T-helper 2 cell (primary cell): ENCODE measurements around the gene RTN4IP1.
"Not testable (repeated sequence)": the region's sequence is repeated elsewhere in the genome, so short reads cannot be mapped to it uniquely, and the experiment has no call there.

Experiments
- DNase-seq, 5 experiments: peaks; one replicate each; pipeline versions ENCODE4 v3.0.0 to v3.0.0-alpha.2; 2012 to 2022

RTN4IP1 gene

DNA sequence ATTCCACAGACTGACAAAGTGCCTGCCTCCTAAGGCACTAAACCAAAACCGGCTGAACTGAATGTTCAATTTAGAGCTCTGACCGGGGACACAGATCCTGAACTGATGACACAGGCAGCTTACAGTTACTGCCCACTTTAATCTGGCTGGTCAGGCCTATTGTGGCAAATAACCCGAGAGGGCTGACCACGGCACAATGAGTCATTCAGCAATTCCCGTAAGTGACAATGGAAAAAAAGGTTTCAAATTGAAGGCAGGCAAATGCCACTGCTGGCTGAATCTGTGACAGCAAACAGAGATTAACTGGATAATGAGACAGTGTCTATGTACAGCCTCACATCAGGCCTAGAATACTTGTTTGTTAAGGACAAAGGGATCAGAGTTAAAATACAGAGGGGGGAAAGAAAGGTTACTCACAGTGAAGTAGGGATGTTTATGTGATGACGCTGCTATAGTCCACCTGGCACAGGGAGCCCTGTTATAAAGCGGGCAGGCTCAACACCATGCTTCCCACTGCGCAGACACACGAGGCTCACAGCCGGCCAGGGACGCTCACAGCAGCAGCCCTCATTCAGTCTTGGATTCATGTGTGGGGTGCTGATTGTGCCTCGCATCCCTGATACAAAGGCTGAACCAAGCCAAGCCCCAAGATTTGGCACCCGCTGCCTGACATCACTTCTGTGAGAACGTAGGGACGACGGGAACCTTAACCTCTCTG lies 54.4 kb downstream of the RTN4IP1 start:
- DNase-seq = no peak

GRCh38 chr6:106572875-106573585 lies 56.3 kb downstream of the RTN4IP1 start:
- no peak for DNase-seq

DNA sequence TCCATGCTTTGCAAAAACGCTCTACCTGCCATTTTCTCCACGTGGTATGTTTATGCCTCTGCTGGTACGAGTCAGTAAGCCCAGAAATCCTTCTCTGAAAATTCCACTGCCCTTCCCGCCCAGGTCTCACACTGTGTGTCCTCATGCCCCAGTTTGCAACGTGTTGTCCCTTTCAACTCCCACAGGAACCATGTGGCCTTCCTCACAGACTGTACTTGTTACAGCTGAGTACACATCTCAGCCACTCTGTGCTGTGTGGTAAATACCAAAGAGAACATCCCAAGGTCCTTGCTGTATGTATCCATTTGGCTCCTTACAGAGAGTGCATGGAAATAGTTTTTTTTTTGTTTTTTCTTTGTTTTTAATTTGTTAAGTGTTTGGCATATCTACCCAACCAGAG lies 56.9 kb downstream of the RTN4IP1 start:
- no peak for DNase-seq

DNA sequence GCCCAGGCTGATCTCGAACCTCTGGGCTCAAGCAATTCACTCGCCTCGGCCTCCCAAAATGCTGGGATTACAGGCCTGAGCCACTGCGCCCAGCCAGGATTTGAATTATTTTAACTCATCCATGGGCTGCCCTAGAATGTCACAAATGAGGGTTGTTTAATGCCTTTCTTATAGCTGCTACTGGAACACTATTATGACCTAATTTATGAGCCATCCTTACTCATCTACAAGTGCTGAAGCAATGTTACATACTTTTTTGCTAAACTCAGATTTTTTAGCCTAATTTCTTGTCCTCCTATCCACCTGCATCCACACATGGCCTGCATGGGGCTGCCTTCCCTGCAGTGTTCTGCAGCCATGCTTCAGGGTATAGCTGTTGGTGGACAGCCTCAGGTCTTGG lies 59.9 kb downstream of the RTN4IP1 start:
- no peak for DNase-seq

- no peak for DNase-seq
Measured at GRCh38 chr6:106568530-106568929, 60.8 kb downstream of the RTN4IP1 start.

DNA sequence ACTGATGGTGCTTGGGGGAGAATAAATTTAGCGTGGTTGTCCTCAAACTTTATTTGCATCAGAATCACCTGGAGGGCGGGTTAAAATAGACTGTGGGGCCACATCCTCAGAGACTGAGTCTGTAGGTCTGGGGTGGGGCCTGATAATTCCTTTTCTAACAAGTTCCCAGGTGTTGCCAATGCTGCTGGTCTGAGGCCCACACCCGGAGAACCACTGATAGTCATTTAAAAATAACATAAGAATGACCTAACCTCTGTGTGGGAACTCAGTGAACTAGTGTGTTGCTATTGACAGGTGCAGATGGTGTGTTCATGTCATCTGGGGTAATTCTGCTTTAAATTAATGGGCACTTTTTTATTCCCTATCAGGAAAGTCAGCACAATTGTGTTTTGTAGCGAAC lies 64.8 kb downstream of the RTN4IP1 start:
- DNase-seq = no peak

- DNase-seq = no peak
Measured at GRCh38 chr6:106563614-106564013, 65.7 kb downstream of the RTN4IP1 start.

- DNase-seq = no peak
Measured at GRCh38 chr6:106561686-106562405, 67.5 kb downstream of the RTN4IP1 start.

GRCh38 chr6:106560996-106561685 lies 68.2 kb downstream of the RTN4IP1 start:
- no peak for DNase-seq

GRCh38 chr6:106559659-106560058 lies 69.6 kb downstream of the RTN4IP1 start:
- DNase-seq = not testable (repeated sequence)

- DNase-seq = no peak
Measured at GRCh38 chr6:106558364-106558763, 70.9 kb downstream of the RTN4IP1 start.

DNA sequence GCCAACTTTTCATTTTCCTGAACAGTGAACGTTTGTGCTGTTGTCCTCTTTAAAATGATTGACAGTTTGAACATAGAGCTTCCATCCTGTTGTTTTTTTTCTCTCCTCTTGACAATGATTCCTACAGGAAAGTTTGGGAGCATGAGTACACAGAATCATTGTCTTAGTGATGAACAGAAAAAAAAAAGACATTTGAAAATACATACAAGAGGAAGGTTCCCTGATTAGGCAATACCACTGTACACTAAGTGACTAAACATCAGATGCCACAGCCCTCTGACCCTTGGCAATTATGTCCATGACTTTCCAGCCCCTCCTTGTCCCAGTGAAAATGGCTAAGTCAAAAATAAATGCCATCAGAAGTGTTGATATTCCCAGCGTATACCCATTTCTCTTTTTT lies 71.5 kb downstream of the RTN4IP1 start:
- no peak for DNase-seq

DNA sequence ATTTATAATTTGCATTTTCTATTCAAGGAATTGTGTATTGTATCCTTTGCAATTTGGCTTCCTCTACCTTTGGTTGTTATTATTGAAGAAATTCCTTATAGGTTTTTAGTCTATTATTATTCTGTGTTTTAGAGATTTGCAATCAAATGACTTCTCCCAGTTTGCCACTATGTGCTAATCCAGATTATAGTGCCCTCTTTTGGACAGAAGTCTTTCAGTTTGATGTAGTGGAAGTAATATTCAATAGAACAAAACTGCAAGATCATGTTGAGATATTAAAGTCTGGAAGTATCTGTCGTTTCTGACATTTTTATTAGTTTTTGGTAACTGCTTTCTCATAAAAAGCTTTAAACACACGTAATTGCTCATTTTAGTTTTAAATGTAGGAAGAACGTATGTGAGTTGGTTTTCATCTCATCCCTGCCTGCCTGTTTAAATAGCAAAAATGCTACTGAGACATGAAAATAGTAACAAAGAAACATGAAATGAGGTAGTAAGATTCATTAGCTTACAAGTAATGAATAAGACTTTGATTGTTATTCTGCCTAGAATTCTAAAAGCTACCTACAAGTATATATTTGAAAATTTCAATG lies 72.8 kb downstream of the RTN4IP1 start:
- DNase-seq = peak in 1 of 5 experiments; percentile 32

DNA sequence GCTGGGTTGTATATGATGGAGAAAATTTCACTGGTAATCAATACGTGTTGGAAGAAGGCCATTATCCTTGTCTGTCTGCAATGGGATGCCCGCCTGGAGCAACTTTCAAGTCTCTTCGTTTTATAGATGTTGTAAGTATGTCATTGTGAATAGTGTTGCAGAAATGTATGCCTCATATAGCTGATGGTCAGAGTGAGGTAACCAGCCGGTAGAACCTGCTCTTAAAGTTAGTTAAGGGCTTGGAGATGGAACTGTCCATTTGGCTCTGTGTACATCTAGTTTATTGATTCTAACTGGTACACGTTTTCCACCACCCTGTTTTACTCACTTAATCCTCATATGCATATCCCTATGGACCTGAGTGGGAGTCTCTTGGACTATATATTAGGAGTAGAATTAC lies 73.5 kb downstream of the RTN4IP1 start:
- DNase-seq = no peak

GRCh38 chr6:106553440-106553839 lies 75.9 kb downstream of the RTN4IP1 start:
- peak in 2 of 5 experiments; percentile 13 to 60 for DNase-seq

DNA sequence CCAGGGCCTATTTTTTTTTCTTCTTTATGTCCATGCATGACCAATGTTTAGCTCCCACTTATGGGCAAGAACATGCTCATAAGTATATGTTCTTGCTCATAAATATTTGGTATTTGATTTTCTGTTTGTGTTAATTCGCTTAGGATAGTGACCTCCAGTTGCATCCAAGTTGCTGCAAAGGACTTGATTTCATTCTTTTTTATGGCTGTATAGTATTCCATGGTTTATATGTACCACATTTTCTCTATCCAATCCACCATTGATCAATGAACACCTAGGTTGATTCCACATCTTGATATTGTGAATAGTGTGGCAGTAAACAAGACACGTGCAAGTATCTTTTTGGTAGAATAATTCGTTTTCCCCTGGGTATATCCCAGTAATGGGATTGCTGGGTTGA lies 78.1 kb downstream of the RTN4IP1 start:
- DNase-seq = no peak

- DNase-seq = no peak
Measured at GRCh38 chr6:106549521-106549920, 79.8 kb downstream of the RTN4IP1 start.

GRCh38 chr6:106548926-106549455 lies 80.3 kb downstream of the RTN4IP1 start:
- not testable (repeated sequence) for DNase-seq

DNA sequence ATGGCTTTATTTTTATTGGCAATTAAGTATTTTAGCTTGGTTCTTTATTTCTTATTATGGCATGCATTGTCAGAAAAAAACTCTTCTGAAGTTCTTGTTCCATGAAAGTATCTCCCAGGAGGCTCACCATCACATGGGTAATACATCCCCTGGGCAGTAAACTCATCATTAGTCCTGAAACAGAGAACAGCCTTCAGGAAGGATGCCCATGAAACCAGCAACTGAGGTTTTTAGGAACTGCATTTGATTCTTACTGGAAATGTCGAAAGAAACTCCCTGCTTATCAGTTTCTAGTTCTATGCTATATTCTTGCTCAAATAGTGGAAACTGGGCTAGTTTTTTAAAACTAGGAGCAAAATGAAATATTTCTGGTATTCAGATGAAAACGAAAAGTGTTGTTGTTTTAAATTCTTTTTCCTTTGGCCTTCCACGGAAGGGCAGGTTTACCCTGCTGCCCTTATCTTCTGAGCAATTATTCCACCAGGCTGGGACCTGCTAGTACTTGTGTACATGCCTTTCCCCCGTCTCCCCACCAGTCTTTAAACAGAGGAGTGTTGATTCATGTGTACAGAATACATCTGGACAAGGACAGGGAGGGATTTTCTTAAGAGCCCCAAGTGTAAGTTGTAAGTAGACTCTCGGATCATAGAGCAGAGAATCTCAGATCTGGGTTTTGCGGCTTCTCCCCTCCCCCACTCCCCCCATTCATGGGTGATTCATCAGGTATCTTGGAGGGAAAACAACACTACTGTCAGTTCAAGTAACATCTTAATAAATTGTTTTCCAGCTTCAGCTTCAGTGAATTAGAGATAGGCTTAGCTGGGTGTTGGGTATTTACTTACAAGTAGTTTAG lies 81.5 kb downstream of the RTN4IP1 start:
- DNase-seq = peak in 1 of 5 experiments; percentile 19

- no peak for DNase-seq
Measured at GRCh38 chr6:106546691-106547414, 82.4 kb downstream of the RTN4IP1 start.

DNA sequence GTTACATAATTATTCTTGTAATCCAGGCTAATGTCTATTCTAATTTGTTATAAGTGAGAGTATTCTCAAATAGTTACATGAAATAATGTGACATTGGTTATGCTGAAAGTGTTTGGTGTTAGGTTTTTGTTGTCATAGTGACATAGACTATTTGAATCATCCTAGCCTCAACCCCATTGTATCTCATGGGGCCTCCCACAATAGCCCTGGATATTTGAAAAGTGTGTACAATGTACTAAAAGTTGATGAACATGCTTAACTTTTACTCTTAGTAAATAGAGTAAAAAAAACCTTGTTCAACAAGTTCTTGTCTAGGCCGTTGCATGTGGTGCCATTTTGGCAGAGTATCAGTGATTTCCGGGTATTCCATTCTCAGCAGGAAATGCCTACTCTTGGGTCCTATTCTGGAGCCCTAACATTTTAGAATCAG lies 83.0 kb downstream of the RTN4IP1 start:
- peak in 1 of 5 experiments; percentile 23 for DNase-seq
